GM18505 (cell line): ENCODE measurements around the gene SPDYE17.
"Not testable (repeated sequence)": the region's sequence is repeated elsewhere in the genome, so short reads cannot be mapped to it uniquely, and the experiment has no call there.

ENCODE experiments used
- ATAC-seq: cut with Tn5 transposase; IDR thresholded peaks from one replicate; pipeline ENCODE4 v1.9.1; 2021; ENCODE audit not compliant: unreplicated experiment
- POLR2A ChIP-seq: IDR thresholded peaks from 4 replicates; pipeline ENCODE4 v1.6.1; 2011; ENCODE audit warnings: borderline replicate concordance; ENCODE audit not compliant: insufficient read depth, insufficient read length; ENCODE audit errors: extremely low read depth

The SPDYE17 gene

GRCh38 chr7:76999474-77000107 lies 32.6 kb downstream of the SPDYE17 start:
- not testable (repeated sequence) for ATAC-seq

GRCh38 chr7:76998764-76999450 lies 33.3 kb downstream of the SPDYE17 start:
- not testable (repeated sequence) for ATAC-seq

GRCh38 chr7:76998285-76998589 lies 33.9 kb downstream of the SPDYE17 start:
- ATAC-seq, result no peak
- no peak for TF ChIP-seq POLR2A

- no peak for TF ChIP-seq POLR2A
- no peak for ATAC-seq
Measured at GRCh38 chr7:76997381-76998284, 34.5 kb downstream of the SPDYE17 start.

GRCh38 chr7:76996932-76997331 lies 35.2 kb downstream of the SPDYE17 start:
- not testable (repeated sequence) for ATAC-seq

GRCh38 chr7:76994286-76994685 lies 37.9 kb downstream of the SPDYE17 start:
- ATAC-seq, result not testable (repeated sequence)

GRCh38 chr7:76993831-76994230 lies 38.3 kb downstream of the SPDYE17 start:
- not testable (repeated sequence) for ATAC-seq

GRCh38 chr7:76992871-76993270 lies 39.3 kb downstream of the SPDYE17 start:
- not testable (repeated sequence) for ATAC-seq

GRCh38 chr7:76992204-76992603 lies 40.0 kb downstream of the SPDYE17 start:
- not testable (repeated sequence) for ATAC-seq

- not testable (repeated sequence) for ATAC-seq
Measured at GRCh38 chr7:76990202-76990601, 42.0 kb downstream of the SPDYE17 start.

GRCh38 chr7:76985924-76986717 lies 46.0 kb downstream of the SPDYE17 start:
- not testable (repeated sequence) for ATAC-seq

GRCh38 chr7:76984784-76985136 lies 47.4 kb downstream of the SPDYE17 start:
- ATAC-seq, result peak; percentile 95

- ATAC-seq, result peak; percentile 7
Measured at GRCh38 chr7:76983937-76984783, 48.0 kb downstream of the SPDYE17 start.

GRCh38 chr7:76983333-76983732 lies 48.8 kb downstream of the SPDYE17 start:
- ATAC-seq, result not testable (repeated sequence)

GRCh38 chr7:76982501-76982900 lies 49.7 kb downstream of the SPDYE17 start:
- ATAC-seq, result not testable (repeated sequence)

- not testable (repeated sequence) for ATAC-seq
Measured at GRCh38 chr7:76981187-76981970, 50.8 kb downstream of the SPDYE17 start.

- ATAC-seq, result not testable (repeated sequence)
Measured at GRCh38 chr7:76980576-76980975, 51.6 kb downstream of the SPDYE17 start.

GRCh38 chr7:76977761-76978367 lies 54.3 kb downstream of the SPDYE17 start:
- ATAC-seq, result not testable (repeated sequence)
